H1 (cell line): ENCODE results near the gene ARTN. TPM values are rescaled to one million over a fixed set of nuclear protein-coding genes. Genes with fewer than 3 reads are reported as not detected.

ENCODE experiments used
- ASH2L ChIP-seq: fragments of 200-600, 300-600 bp; sonication (generic); IDR thresholded peaks from one replicate; pipeline ENCODE4 v1.7.1; 2017; ENCODE audit warnings: low read length
- CBX5 ChIP-seq: fragments of 300-800, 300-1000 bp; sonication (generic); IDR thresholded peaks from 2 replicates; pipeline ENCODE4 v1.7.1; 2016; ENCODE audit warnings: antibody characterized with exemption, low read length, low read depth
- CBX8 ChIP-seq: fragments of 300-800, 300-1000 bp; sonication (generic); IDR thresholded peaks from 2 replicates; pipeline ENCODE4 v1.7.1; 2016; ENCODE audit warnings: low read depth, low read length, borderline replicate concordance
- CTBP2 ChIP-seq: IDR thresholded peaks from 2 replicates; pipeline ENCODE4 v1.7.0; 2011; ENCODE audit warnings: borderline replicate concordance, mild to moderate bottlenecking, moderate library complexity, mixed read lengths, low read length; ENCODE audit not compliant: insufficient read depth, insufficient read length
- NRF1 ChIP-seq: IDR thresholded peaks from 2 replicates; pipeline ENCODE4 v1.6.1; 2011; ENCODE audit warnings: mild to moderate bottlenecking, low read depth, low read length, improper control_type of control experiment
- SP4 ChIP-seq: IDR thresholded peaks from 2 replicates; pipeline ENCODE4 v1.6.1; 2012; ENCODE audit warnings: low read length, inconsistent platforms
- ZNF274 ChIP-seq: IDR thresholded peaks from 2 replicates; pipeline ENCODE4 v1.7.0; 2012; ENCODE audit warnings: low read length, borderline replicate concordance; ENCODE audit errors: extremely low read depth
- polyA plus RNA-seq, 7 experiments: library from polyadenylated mRNA; depleted of rRNA in 3 of 7; stranded (reverse) in 5 of 7; unstranded in 2 of 7; fragments of >200 nt in 5 of 7; fragments of 200-250 nt in 2 of 7; gene quantifications; 1 replicate in 5 of 7; 2 replicates in 1 of 7; 4 replicates in 1 of 7; pipeline versions ENCODE4 v1.2.1 to v1.2.3, GENCODE V29; 2011 to 2013; ENCODE audit warnings: missing spikeins in 2 of 7, mixed read lengths in 2 of 7
- total RNA-seq: library from RNA; stranded (reverse); fragmentation: NEBNext Ultra II Directional; extraction: Animal tissue kit (Norgen Biotek cat#: 25700); gene quantifications from 2 replicates; pipeline ENCODE4 v1.2.1, GENCODE V29; 2021

ARTN gene
- total and polyA plus RNA-seq, 2 of the 8 experiments (the other 6 are each of a cell fraction or from before 2014, with no cell fraction given): 13.5 to 22.7 TPM

GRCh38 chr1:43947874-43948437, 14.4 kb downstream of the ARTN start (continued):
- TF ChIP-seq CBX8 (no peak), SP4 (no peak), CBX5 (no peak), NRF1 (no peak), ZNF274 (no peak), CTBP2 (no peak), ASH2L (no peak)
